Loucy (cell line): Measurements from ENCODE around the gene CEACAM8.

Experiments
- H2AFZ ChIP-seq: fragments of 200-600 bp; sonication (generic); 2 replicates; pipeline ENCODE4 v1.6.0; 2016; ENCODE audit warnings: antibody characterized with exemption, mild to moderate bottlenecking, low read length, moderate library complexity
- H3F3A ChIP-seq: fragments of 200-600 bp; 2 replicates; pipeline ENCODE4 v1.6.0; 2016; ENCODE audit warnings: antibody characterized with exemption, low read depth, mild to moderate bottlenecking
- H3K27me3 ChIP-seq: fragments of 200-600 bp; sonication (generic); 2 replicates; pipeline ENCODE4 v1.6.1; 2014; ENCODE audit warnings: low read length, mild to moderate bottlenecking; ENCODE audit not compliant: insufficient read depth, poor library complexity, severe bottlenecking
- H3K36me3 ChIP-seq: fragments of 200-600 bp; sonication (generic); 2 replicates; pipeline ENCODE4 v1.6.1; 2016; ENCODE audit warnings: low read length; ENCODE audit not compliant: insufficient read depth
- H3K4me1 ChIP-seq: fragments of 200-600 bp; sonication (generic); 2 replicates; pipeline ENCODE4 v1.5.1; 2014; ENCODE audit warnings: low read length, mild to moderate bottlenecking; ENCODE audit not compliant: insufficient read depth, poor library complexity, severe bottlenecking
- H3K4me2 ChIP-seq: fragments of 200-600 bp; sonication (generic); 2 replicates; pipeline ENCODE4 v1.6.0; 2014; ENCODE audit warnings: antibody characterized with exemption, low read length, low read depth, mild to moderate bottlenecking; ENCODE audit not compliant: poor library complexity, severe bottlenecking
- H3K4me3 ChIP-seq: fragments of 200-600 bp; sonication (generic); 2 replicates; pipeline ENCODE4 v1.5.1; 2014; ENCODE audit warnings: low read length, mild to moderate bottlenecking, mixed read lengths; ENCODE audit not compliant: poor library complexity, severe bottlenecking
- H3K79me2 ChIP-seq: fragments of 200-600 bp; sonication (generic); 2 replicates; pipeline ENCODE4 v1.6.1; 2014; ENCODE audit warnings: low read length; ENCODE audit not compliant: insufficient read depth
- H3K9ac ChIP-seq: fragments of 200-600 bp; sonication (generic); 2 replicates; pipeline ENCODE4 v1.6.0; 2014; ENCODE audit warnings: mild to moderate bottlenecking, low read depth, low read length, moderate library complexity; ENCODE audit not compliant: poor library complexity, severe bottlenecking
- H3K9me2 ChIP-seq: fragments of 200-600 bp; sonication (generic); replicated peaks from 2 replicates; pipeline ENCODE4 v1.6.1; 2016; ENCODE audit warnings: low read depth, low read length, mixed read lengths
- H3K9me3 ChIP-seq: fragments of 200-600 bp; sonication (generic); 2 replicates; pipeline ENCODE4 v1.6.1; 2014; ENCODE audit warnings: mild to moderate bottlenecking, antibody characterized with exemption, low read length, low read depth; ENCODE audit not compliant: insufficient read depth
- H4K20me1 ChIP-seq: fragments of 200-600 bp; sonication (generic); 2 replicates; pipeline ENCODE4 v1.6.0; 2014; ENCODE audit warnings: antibody characterized with exemption, low read length, mild to moderate bottlenecking; ENCODE audit not compliant: insufficient read depth, poor library complexity, severe bottlenecking
- CTCF ChIP-seq: fragments of 200-600 bp; sonication (generic); conservative IDR thresholded peaks from 2 replicates; pipeline ENCODE4 v1.5.1; 2014; ENCODE audit warnings: mild to moderate bottlenecking, antibody characterized with exemption, low read length
- EZH2phosphoT487 ChIP-seq: fragments of 200-600 bp; IDR thresholded peaks from 2 replicates; pipeline ENCODE4 v1.6.1; 2018; ENCODE audit warnings: antibody characterized with exemption, mild to moderate bottlenecking, moderate library complexity, borderline replicate concordance

Gene CEACAM8

GRCh38 chr19:42601811-42602443, 7.2 kb upstream of the CEACAM8 start:
- TF ChIP-seq CTCF (no peak), EZH2phosphoT487 (no peak)
- no peak overlapping the region for H3K4me2 ChIP-seq
- no peaks in the 10 kb centered on the region for H3K27me3 ChIP-seq
- H3K4me3 ChIP-seq: no peak overlapping the region
- no peaks in the 10 kb centered on the region for H4K20me1 ChIP-seq
- no peaks in the 10 kb centered on the region for H3K9me3 ChIP-seq
- no peaks in the 10 kb centered on the region for H3K9me2 ChIP-seq
- H3K36me3 ChIP-seq: no peaks in the 10 kb centered on the region
- no peak overlapping the region for H2AFZ ChIP-seq
- H3F3A ChIP-seq: no peaks in the 10 kb centered on the region
- H3K9ac ChIP-seq: no peak overlapping the region
- no peaks in the 10 kb centered on the region for H3K79me2 ChIP-seq
- no peaks in the 10 kb centered on the region for H3K4me1 ChIP-seq

- Histone ChIP-seq H4K20me1 (no peaks in the 10 kb centered on the region), H3K27me3 (no peaks in the 10 kb centered on the region), H3K4me3 (no peak overlapping the region), H3K4me1 (no peaks in the 10 kb centered on the region), H3F3A (no peaks in the 10 kb centered on the region), H3K36me3 (no peaks in the 10 kb centered on the region), H2AFZ (no peak overlapping the region), H3K9me3 (no peaks in the 10 kb centered on the region), H3K9ac (no peak overlapping the region), H3K4me2 (no peak overlapping the region), H3K79me2 (no peaks in the 10 kb centered on the region), H3K9me2 (no peaks in the 10 kb centered on the region)
- peak; percentile 94 for TF ChIP-seq CTCF
- TF ChIP-seq EZH2phosphoT487: no peak
These were observed 1.8 kb upstream of the CEACAM8 start for GRCh38 chr19:42596391-42597072.

DNA sequence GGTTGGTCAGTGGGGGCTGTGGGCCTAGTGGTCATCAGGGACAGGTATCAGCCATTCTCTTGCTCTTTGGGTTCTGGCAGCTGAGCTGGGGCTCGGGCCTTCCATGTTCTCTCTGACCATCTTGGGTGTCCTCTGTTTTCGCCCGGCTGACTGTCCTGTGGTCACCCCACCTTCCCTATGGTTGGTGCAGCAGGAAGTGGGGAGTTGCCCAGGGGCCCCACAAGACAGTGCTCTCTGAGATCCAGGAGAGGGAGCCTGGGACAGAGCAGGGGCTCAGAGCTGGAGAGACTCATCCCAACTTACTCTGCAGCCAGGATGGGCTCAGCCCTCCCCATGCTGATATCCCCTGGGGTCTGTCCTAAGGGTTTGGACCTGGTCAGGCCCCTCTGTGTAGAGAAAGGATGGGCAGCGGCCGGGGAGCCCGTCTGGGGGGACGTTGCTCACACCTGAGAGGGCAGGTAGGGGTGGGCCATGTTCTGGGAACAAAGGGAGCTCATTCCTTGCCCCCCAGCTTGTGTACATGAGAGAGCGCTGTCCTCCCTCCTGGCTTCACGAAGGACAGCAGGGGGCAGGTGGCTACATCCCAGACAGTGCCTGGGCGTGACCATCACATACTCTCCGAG, 937 bp upstream of the CEACAM8 start:
- Histone ChIP-seq H3K27me3 (no peaks in the 10 kb centered on the region), H3K4me3 (no peak overlapping the region), H3K9ac (no peak overlapping the region), H3K9me3 (no peaks in the 10 kb centered on the region), H3F3A (no peaks in the 10 kb centered on the region), H3K36me3 (no peaks in the 10 kb centered on the region), H3K79me2 (no peaks in the 10 kb centered on the region), H3K9me2 (no peaks in the 10 kb centered on the region), H2AFZ (no peak overlapping the region), H3K4me2 (no peak overlapping the region), H4K20me1 (no peaks in the 10 kb centered on the region), H3K4me1 (no peaks in the 10 kb centered on the region)
- TF ChIP-seq CTCF (no peak), EZH2phosphoT487 (no peak)
